Measurements from ENCODE around the gene SETD7.
A peak's percentile ranks its signal among the peaks of the same experiment; 100 is the strongest.

SETD7 gene

GRCh38 chr4:139556071-139556723, at the start of gene SETD7:
Gene SETD7 (minus strand): TSS chr4:139556219. CDS start chr4:139556137, 82 bp downstream.
- DNase-seq (ENCODE audit: low spot score), result peak; percentile 68

GRCh38 chr4:139605516-139605915, 49.5 kb upstream of the SETD7 start:
- DNase-seq (ENCODE audit: low spot score), result no peak

GRCh38 chr4:139603576-139604410, 47.8 kb upstream of the SETD7 start:
- peak; percentile 24 for DNase-seq (ENCODE audit: low spot score)

GRCh38 chr4:139602776-139603360, 46.8 kb upstream of the SETD7 start:
- no peak for DNase-seq (ENCODE audit: low spot score)

GRCh38 chr4:139600662-139601061, 44.6 kb upstream of the SETD7 start:
- no peak for DNase-seq (ENCODE audit: low spot score)

- no peak for DNase-seq (ENCODE audit: low spot score)
These were observed 43.8 kb upstream of the SETD7 start for GRCh38 chr4:139599594-139600374.

- no peak for DNase-seq (ENCODE audit: low spot score)
These were observed 43.1 kb upstream of the SETD7 start for GRCh38 chr4:139599076-139599475.

GRCh38 chr4:139596684-139597279, 40.8 kb upstream of the SETD7 start:
- no peak for DNase-seq (ENCODE audit: low spot score)

GRCh38 chr4:139596034-139596683, 40.1 kb upstream of the SETD7 start:
- DNase-seq (ENCODE audit: low spot score), result no peak

GRCh38 chr4:139594591-139595185, 38.7 kb upstream of the SETD7 start:
- no peak for DNase-seq (ENCODE audit: low spot score)

GRCh38 chr4:139593091-139593564, 37.1 kb upstream of the SETD7 start:
- DNase-seq (ENCODE audit: low spot score), result no peak

GRCh38 chr4:139589336-139590018, 33.5 kb upstream of the SETD7 start:
- no peak for DNase-seq (ENCODE audit: low spot score)

- DNase-seq (ENCODE audit: low spot score), result no peak
These were observed 31.4 kb upstream of the SETD7 start for GRCh38 chr4:139587446-139587845.

GRCh38 chr4:139585473-139585872, 29.5 kb upstream of the SETD7 start:
- no peak for DNase-seq (ENCODE audit: low spot score)

GRCh38 chr4:139584784-139585183, 28.8 kb upstream of the SETD7 start:
- DNase-seq (ENCODE audit: low spot score), result no peak

- DNase-seq (ENCODE audit: low spot score), result no peak
These were observed 28.0 kb upstream of the SETD7 start for GRCh38 chr4:139584013-139584412.

GRCh38 chr4:139582044-139582443, 26.0 kb upstream of the SETD7 start:
- no peak for DNase-seq (ENCODE audit: low spot score)

GRCh38 chr4:139581096-139581495, 25.1 kb upstream of the SETD7 start:
- no peak for DNase-seq (ENCODE audit: low spot score)

- no peak for DNase-seq (ENCODE audit: low spot score)
These were observed 20.2 kb upstream of the SETD7 start for GRCh38 chr4:139576219-139576618.

GRCh38 chr4:139575072-139575471, 19.1 kb upstream of the SETD7 start:
- no peak for DNase-seq (ENCODE audit: low spot score)

All from germinal center (tissue), 1 donor.